CD4-positive, alpha-beta T cell treated with Interleukin-15 for 1 hour (primary cell): ENCODE data around the gene ADAM10.
"Not testable (repeated sequence)": the region's sequence is repeated elsewhere in the genome, so short reads cannot be mapped to it uniquely, and the experiment has no call there.

Experiments
- DNase-seq: peaks from one replicate; pipeline ENCODE4 v3.0.0-alpha.2; 2020

Gene ADAM10

DNA sequence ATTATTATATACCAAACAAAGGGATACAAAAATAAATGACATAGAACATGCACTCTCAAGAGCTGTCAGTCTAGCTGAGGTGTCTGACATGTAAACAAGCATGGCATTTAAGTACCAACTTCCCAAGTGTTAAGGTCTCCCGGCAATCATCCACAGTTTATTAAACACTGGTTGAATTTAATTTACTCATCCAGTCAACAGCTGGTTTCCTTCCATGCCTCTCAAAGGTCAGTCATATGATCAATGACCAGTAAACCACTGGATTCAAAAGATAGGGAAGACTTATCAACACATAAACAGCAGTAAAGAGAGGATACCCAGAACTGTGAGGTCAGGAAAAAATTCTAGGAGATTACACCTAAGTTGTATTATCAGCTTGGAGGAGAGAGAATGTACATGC lies 80.4 kb downstream of the ADAM10 start:
- DNase-seq: no peak

DNA sequence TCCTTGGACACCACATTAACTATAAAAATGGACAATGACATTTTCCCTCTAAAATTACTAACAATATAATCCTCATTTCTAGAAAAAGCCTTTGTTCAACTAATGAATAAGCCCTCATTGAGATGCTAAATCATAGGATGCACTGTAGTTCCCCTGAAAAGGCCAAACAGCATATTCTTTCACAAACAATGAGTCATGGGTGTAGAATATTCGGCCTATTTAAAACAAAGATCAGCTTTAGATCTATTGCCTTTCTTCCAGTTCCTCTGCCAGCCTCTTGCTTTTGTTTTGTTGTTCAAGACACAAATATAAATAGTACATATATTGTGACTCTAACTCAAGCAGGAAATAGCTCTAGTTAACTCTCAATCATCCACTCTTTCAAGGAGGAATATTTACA lies 82.5 kb downstream of the ADAM10 start:
- DNase-seq: no peak

DNA sequence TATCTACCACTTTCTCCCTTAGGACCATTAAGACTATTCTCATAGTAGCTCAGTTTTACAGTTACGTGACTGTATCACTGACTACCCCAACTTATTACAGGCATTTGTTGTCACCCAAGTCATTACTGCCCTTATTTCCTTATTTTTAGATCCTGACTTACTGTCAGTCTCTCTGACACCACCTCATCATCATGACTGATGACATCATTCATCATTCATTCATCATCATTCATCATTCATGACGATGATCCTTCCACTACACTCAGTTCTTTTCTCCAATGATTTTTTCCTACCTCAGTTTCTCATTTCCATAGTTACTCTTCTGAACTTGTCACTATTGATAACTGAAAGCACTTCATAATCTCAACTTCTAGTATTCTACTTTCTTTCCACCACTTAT lies 83.8 kb downstream of the ADAM10 start:
- no peak for DNase-seq

DNA sequence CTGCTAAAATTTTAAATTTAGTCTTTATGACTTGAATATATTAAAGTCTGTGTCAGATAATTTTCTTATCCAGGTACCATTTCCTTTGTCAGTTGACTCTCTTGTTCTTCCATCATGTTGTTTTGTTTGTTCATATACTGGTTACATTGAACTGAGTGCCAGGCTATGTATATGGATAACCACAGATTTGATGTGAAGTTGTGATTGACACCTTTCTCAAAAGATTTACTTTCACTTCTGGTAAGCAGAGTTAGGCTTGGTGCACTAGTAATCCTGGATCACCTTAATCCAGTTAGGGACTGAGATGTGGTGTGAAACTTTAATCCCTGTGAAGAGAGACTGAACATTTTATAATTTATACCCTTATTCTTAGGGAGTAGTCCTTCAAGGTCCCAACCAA lies 99.4 kb downstream of the ADAM10 start:
- no peak for DNase-seq

DNA sequence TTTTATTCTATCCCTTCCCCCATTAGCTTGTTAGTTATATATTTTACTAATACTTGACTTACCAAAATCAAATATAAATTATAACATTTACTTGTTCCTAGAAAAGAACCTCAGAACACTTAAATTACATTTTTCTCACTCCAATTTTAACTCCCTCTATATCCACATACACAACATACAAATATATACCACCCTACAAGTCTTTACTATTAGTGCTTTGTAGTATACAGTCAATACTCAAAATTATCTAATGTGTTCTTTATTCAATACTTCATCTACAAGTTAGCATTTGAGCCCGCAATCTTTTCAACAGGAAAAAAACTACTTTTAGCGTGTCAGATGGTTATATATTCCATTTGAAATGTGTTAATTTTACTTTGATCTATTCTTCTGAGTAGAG lies 100.3 kb downstream of the ADAM10 start:
- DNase-seq: no peak

DNA sequence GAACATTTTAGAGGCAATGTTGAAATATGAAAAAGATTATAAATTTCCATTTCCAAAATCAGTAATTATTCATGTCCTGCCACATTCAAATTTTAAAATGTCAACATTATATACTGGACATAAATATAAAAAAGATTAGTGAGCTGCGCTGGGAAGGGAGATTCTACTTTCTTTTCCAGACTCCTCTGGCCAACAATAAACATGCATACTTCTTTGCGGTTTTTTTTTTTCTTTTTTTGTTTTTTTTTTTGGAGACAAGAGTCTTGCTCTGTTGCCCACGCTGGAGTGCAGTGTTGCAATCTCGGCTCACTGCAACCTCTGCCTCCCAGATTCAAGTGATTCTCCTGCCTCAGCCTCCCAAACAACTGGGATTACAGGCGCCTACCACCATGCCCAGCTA lies 105.5 kb downstream of the ADAM10 start:
- no peak for DNase-seq

DNA sequence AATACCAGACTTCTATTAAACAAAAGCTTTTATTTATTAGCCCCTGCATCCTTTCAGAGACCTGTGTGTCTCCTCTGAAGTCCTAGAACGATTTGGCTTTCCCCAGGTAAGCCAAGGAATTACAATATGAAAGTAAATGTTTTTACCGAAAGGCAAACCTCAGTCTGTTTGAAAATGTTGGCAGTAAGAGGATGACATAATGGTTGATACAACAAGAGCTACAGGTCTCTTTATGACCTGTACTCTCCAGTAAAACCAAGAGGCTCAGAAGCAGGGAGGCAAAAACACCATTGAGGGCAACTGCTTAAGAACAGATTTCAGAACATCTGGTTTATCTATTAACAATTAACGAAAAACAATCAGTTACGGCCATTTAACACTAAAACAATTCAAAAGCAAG lies 107.8 kb downstream of the ADAM10 start:
- no peak for DNase-seq

DNA sequence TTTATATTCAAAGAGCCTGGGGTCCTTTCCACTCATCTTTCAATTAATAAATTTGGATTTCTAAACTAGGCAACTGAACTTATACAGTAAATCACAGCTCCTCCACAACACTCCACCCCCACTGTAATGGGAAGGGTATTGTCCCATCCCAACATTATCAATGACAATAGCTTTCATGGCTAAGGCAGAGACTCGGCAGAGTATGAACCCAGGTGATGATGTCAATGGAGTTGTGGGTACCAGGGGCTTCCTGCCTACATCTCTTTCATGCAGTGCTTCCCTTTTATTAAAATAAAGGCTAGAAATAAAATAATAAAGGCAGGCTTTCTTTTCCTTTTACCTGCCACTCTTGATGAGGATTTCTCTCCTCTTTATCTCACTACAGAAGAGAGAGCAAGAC lies 109.5 kb downstream of the ADAM10 start:
- DNase-seq: no peak

DNA sequence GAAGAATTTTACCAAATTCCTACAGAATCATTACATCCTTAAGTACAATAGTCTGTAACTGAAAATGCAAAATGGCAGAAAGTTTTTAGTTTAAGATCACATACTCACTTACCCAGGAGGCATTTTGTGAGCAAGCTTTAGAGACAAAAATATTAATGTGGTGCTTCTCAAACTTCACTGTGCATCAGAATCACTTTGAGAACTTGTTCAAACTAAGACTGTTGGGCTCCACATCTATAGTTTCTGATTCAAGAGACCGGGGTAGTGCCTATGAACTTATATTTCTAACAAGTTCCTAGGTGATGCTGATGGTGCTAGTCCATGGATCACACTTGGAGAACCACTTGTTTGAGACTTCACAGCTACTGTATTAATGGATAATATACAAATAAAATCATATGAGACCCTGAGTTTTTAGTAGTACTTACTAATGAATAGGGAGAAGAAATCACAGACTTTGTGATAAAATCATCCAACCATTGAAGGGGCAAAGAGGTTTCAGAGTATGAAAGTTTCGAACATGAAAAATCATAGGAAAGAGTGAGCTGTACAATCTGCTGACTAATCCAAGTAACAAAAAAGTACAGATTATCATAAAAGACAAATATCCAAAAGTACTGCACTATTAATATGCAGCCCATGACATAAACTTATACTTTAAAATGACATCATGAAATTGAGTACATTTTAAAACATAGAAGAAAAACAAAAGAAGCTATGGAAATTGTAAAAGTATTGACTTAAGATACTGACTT lies 110.3 kb downstream of the ADAM10 start:
- no peak for DNase-seq

DNA sequence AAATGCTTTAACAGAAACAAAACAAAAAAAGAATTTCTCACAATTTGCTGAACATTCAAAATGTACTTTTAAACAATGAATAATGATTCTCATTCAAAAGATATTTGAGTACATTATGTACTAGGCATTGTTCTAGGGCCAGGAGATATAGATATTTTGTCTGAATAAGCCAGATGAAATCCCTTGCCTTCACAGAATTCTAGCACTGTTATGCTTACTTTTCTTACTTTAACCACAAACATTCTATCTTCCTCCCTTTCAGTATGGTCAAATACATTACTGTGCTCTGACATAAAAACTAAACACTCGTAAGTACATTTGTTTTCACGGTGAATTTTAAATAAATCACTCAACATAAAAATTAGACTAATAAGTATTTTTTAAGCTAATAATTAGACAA lies 116.7 kb downstream of the ADAM10 start:
- no peak for DNase-seq

DNA sequence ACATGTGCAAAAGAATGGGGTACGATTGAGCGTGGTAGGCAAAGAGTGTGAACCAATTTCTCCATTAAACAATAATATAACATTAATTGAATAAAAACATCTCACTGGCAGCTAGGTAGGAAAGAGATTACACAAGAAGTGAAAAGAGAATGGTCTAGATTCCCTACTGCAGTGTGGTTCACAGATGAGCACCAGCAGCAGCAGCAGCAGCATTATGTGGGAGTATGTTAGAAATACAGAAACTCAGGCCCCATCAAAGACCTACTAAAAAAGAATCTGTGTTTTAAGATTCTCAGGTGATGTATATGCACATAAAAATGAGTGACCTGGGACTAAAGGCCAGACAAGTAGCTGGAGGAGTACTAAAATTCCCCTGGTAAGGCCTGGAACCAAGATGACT lies 118.2 kb downstream of the ADAM10 start:
- no peak for DNase-seq

DNA sequence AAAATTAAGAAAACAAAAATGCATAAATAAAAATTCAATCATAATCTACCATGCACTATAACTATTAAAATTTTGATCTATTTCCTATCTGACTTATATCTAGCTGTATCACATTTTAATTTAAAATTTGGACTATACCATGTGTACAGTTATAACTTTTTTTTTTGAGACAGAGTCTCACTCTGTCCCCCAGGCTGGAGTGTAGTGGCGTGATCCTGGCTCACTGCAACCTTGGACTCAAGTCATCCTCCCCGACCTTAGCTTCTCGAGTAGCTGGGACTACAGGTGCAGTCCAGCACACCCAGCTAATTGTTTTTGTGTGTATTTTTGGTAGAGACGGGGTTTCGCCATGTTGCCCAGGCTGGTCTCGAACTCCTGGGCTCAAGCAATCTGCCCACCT lies 119.9 kb downstream of the ADAM10 start:
- DNase-seq: no peak

DNA sequence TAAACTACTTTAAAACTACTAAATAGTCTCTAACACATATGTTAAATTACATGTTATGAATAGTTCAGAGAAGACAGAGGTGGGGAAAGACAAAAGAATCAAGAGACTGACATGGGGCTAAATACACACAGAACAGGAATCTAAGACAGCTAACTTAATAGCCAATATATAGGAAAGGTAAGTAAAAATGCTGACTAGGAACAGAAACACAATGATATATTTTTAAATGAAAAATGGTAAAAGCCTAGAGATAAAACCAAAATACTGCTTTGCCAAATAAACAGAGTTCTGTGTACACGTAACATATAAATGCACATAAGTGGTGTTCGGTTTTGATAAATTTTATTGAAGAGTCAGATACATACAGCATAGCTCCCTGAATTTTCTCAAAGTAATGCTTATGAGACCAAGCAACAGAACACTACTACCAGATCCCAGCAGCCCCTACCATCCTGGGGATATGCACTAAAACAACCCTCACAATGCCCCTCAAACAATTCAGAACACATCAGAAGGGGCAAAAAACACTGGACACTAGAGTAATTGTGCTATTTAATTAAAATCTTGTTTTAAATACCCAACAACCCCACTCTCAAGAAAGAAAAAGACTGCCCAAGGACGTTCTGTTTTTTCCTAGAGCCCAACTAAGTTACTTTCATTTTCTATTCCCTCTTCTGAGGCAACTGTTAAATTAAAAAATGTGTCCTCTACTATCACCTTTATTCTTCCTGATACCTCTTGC lies 121.1 kb downstream of the ADAM10 start:
- DNase-seq: no peak

DNA sequence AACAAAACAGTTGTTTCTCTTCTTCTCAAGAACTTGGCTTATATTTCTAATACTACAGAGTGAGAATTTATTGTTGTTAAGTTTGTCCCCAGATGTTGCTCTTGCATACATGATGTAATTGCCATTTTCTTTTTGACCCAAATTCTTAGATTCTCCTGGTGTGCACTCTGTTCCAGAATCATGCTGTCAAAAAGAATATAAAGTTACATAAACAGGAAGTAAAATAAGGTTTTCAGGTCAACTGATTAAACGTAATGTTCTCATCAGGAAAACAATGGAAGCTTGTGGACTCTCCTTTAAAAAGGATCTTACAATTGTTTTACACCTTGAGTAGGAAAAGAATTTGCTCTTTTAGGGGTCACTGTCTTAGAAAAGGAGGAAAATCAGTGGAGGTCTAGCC lies 121.8 kb downstream of the ADAM10 start:
- DNase-seq: no peak

DNA sequence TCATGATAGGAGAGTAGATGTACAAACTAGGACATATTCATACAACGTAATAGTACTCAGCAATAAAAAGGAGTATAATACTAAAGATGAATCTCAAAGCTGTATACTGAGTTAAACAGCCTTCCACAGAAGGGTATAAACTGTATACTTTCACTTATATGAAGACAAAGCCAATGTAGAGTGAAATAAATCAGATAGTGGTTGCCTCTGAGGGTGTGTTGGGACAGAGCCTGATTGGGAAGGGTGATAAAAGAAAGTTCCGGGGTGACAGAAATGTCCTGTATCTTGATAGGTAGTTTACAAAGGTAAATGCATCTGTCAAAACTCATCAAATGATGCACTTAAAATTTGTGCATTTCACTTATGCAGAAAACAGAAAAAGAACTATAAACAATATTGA lies 122.5 kb downstream of the ADAM10 start:
- DNase-seq: no peak

DNA sequence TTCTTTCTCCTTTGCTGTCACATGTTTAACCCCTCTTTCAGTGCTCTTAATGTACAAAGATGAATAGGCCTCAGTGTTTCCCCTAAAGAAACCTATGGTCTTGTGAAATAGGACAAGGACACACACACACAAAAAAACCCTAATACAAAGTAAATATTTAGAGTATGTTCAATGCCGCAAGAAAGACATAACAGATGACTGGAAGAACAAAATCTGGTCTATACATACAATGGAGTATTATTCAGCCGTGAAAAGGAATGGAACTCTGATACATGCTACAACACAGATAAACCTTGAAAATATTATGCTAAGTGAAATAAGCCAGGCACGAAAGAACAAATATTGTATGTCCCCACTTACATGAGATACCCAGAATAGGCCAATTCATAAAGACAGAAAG lies 123.1 kb downstream of the ADAM10 start:
- no peak for DNase-seq

DNA sequence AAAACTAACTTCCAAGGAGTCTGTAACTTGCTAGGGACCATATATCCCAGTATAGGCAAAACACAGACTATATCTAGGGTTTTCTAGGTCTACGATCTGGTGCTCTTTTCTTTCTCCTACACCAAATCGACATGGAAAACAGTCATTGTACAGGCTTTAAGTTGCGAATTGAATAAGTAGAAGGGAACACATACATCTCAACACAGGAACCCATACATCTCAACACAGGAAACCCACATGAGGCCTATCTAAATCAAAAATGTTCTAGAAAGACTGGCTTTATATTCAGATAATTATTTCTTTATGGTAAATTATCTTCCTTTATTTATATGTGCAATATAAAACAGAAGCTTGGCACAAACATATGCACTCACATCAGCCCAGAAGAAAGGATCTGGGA lies 126.6 kb downstream of the ADAM10 start:
- DNase-seq: no peak

DNA sequence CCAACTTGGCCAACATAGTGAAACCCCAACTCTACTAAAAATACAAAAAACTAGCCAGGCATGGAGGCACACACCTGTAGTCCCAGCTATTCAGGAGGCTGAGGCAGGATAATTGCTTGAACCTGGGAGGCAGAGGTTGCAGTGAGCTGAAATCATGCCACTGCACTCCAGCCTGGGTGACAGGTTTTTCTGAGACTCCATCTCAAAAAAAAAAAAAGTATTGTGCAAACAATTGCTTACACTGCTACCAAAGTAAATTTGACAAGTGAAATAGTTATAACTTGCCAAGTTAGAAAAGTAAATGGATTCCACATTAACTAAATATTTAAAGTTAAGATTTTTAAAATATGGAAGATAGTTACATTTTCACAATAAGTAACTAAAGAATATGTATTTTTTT lies 129.2 kb downstream of the ADAM10 start:
- not testable (repeated sequence) for DNase-seq

DNA sequence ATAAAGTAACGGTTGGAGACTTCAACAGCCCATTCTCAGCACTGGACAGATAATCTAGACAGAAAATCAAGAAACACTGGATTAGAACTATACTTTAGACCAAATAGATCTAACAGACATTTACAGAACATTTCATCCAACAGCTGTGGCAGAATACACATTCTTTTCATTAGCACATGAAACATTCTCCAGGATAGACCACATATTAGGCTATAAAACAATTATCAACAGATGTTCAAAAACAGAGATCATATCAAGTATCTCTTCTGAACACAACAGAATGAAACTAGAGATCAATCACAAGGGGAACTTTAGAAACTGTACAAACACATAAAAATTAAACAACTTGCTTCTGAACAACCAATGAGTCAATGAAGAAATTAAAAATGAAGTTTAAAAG lies 133.3 kb downstream of the ADAM10 start:
- DNase-seq: no peak

DNA sequence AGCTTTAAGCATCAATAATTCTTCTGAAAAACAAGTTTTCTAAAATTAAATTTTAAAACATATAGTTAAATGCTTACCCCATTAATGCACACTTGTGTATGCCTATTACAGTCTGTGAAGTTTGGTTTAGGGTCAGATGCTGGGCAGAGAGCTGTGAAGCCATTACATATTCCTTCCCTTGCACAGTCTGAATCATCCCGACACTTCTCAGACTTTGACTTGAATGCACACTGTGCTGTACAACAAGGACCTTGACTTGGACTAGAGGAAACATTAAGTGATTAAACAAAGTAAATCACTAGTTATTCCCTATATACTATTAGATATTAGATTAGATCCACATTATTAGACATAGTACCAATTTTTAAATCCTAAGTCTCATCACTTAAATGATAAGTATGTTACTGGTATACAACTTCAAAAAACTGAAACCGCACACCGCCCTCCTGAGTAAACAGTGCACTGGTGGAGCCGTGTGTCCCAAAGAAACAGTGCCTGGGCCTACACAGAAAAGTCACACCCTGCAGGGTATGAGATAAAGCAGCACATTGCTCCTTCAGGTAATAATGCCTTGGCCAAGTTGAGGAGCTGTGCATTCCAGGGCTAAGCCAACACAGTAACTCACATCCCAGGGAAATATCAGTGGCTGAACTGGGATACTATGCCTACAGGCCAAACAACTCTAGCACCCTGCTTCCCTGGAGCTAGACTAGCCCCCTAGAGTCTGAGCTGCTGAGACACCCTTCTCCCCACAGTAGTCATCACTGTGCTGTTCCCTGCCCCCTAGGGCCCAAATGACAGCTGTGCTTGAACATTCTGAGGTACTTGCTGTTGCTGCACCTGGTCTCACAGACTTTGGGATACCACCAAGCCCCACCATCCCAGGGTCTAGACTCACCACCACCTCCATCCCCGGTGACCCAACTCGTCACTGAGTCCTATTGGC lies 137.5 kb downstream of the ADAM10 start:
- no peak for DNase-seq

DNA sequence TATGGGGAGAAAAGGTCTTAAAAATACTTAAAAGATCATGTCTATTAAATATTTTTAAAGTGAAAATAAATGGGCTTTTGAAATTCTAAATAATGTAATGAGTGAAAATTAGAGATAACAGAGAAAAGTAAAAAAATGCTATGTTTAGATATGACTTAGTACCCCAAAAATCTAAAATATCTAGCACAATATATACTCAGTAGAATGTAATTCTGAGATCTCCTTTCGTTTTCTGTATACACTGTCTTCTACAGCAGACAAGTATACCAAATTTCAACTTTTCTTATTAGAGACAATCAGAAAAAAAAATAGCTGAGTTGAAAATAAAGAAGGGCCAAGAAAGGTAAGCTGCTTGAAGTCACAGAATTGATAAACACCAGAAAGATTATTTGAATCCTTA lies 140.8 kb downstream of the ADAM10 start:
- no peak for DNase-seq

DNA sequence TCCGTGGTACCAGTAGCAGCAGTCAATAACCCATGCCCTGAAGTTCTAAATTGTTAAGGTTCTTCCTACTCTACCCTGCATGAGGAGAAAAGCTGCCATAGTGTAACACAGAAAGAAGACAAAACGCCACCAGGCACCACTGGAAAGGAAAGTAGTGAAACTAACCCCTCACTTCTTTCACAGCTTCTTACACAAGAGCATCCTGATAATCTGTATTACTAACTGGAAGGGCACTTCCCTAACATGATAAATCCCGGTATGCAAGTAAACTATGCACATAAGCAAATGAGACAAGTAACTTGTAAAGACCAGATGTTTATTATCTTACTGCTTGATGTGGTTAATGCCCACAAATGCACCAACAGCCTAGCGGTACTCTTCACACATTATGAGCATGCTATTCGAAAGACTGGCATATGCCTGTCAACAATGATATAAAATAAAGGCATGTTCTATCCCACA lies 141.3 kb downstream of the ADAM10 start:
- DNase-seq: no peak

DNA sequence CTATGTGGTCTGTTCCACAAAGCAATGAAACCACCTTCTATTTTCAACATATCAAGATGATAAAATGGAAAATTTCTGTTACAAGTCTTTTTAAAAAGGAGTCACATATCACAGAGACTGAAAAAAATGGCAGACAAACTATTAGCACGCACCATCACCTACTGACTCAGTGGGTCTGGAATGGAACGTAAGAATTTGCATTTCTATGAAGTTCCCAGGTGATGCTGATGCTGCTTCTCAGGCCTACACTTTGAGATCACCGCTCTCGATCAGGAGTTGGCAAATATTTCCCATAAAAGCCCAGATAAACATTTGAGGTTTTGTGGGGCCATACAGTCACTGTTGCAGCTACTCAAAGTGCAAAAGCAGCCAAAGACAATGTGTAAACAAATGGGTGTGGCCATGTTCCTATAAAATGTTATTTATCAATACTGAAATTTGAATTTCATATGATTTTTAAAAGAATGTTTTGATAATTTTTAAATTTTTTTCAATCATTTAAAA lies 142.9 kb downstream of the ADAM10 start:
- no peak for DNase-seq
